Keratinocyte (primary cell): ENCODE data around the gene LPAR3. TPM values are rescaled to one million over a fixed set of nuclear protein-coding genes. Genes with fewer than 3 reads are reported as not detected.
"Not testable (repeated sequence)": the region's sequence is repeated elsewhere in the genome, so short reads cannot be mapped to it uniquely, and the experiment has no call there.

ENCODE experiments used
- DNase-seq: peaks from one replicate; pipeline ENCODE4 v3.0.0-alpha.2; 2011; ENCODE audit warnings: low read depth, missing footprints, low spot score
- FAIRE-seq: peaks from 2 replicates; lab custom pipeline; 2011; peaks lifted over from hg19 to GRCh38; lab: Jason Lieb, UNC
- H2AFZ ChIP-seq: 2 replicates; pipeline ENCODE4 v1.6.0; 2012; ENCODE audit warnings: low read length, control low read depth, inconsistent platforms; ENCODE audit not compliant: control insufficient read depth
- H3K27ac ChIP-seq: 2 replicates; pipeline ENCODE4 v1.5.1; 2011; ENCODE audit warnings: low read length; ENCODE audit not compliant: control insufficient read depth, insufficient read depth
- H3K27me3 ChIP-seq: 3 replicates; pipeline ENCODE4 v1.6.0; 2011; ENCODE audit warnings: low read length; ENCODE audit not compliant: control insufficient read depth, insufficient read depth; ENCODE audit errors: extremely low read depth
- H3K36me3 ChIP-seq, 2 experiments: 2 replicates in 1 of 2; 3 replicates in 1 of 2; pipeline ENCODE4 v1.5.1; 2011; ENCODE audit warnings: low read length in 2 of 2, mild to moderate bottlenecking in 1 of 2; ENCODE audit not compliant: control insufficient read depth in 2 of 2, insufficient read depth in 2 of 2; ENCODE audit errors: extremely low read depth in 1 of 2
- H3K4me1 ChIP-seq: 3 replicates; pipeline ENCODE4 v1.5.1; 2011; ENCODE audit warnings: low read length; ENCODE audit not compliant: control insufficient read depth, insufficient read depth; ENCODE audit errors: extremely low read depth
- H3K4me2 ChIP-seq: 3 replicates; pipeline ENCODE4 v1.6.0; 2011; ENCODE audit warnings: low read depth, low read length; ENCODE audit not compliant: control insufficient read depth, insufficient read depth; ENCODE audit errors: extremely low read depth
- H3K4me3 ChIP-seq, 3 experiments: fragments of 200-600 bp in 1 of 3; sonication (generic) in 1 of 3; 2 replicates in 2 of 3; 3 replicates in 1 of 3; pipeline ENCODE4 v1.5.1; 2011 to 2016; ENCODE audit warnings: low read length in 3 of 3, mild to moderate bottlenecking in 3 of 3, control low read depth in 2 of 3, inconsistent platforms in 1 of 3, low read depth in 1 of 3, mixed read lengths in 1 of 3, mixed run types in 1 of 3, moderate library complexity in 1 of 3; ENCODE audit not compliant: control insufficient read depth in 2 of 3, insufficient read depth in 2 of 3; ENCODE audit errors: extremely low read depth in 1 of 3
- H3K79me2 ChIP-seq: 2 replicates; pipeline ENCODE4 v1.6.0; 2012; ENCODE audit warnings: low read length; ENCODE audit not compliant: control insufficient read depth, insufficient read depth
- H3K9ac ChIP-seq: 3 replicates; pipeline ENCODE4 v1.6.0; 2011; ENCODE audit warnings: low read length; ENCODE audit not compliant: control insufficient read depth, insufficient read depth; ENCODE audit errors: extremely low read depth
- H3K9me1 ChIP-seq: 3 replicates; pipeline ENCODE4 v1.6.0; 2011; ENCODE audit warnings: low read length; ENCODE audit not compliant: control insufficient read depth, insufficient read depth; ENCODE audit errors: extremely low read depth
- H3K9me3 ChIP-seq: 2 replicates; pipeline ENCODE4 v1.5.1; 2012; ENCODE audit warnings: low read depth, low read length; ENCODE audit not compliant: control insufficient read depth
- H4K20me1 ChIP-seq: 3 replicates; pipeline ENCODE4 v1.6.0; 2011; ENCODE audit warnings: low read length; ENCODE audit not compliant: control insufficient read depth, insufficient read depth; ENCODE audit errors: extremely low read depth
- CTCF ChIP-seq, 3 experiments: IDR thresholded peaks in 1 of 3; conservative IDR thresholded peaks in 1 of 3; optimal IDR thresholded peaks in 1 of 3; 2 replicates in 2 of 3; 3 replicates in 1 of 3; pipeline versions ENCODE3 to v1.5.1; 2011; ENCODE audit warnings: low read length in 3 of 3, mild to moderate bottlenecking in 3 of 3, moderate library complexity in 2 of 3, control low read depth in 1 of 3, inconsistent platforms in 1 of 3; ENCODE audit not compliant: insufficient read depth in 2 of 3; ENCODE audit errors: extremely low read depth in 1 of 3
- EZH2 ChIP-seq: IDR thresholded peaks from one replicate; pipeline ENCODE4 v1.6.1; 2012; ENCODE audit warnings: inconsistent platforms, mild to moderate bottlenecking, low read length, moderate library complexity
- dilution Hi-C: fragments of 300-500 bp; cut with MboI; formaldehyde crosslinking; loops from one replicate; pipeline ENCODE4 v1.7.0; 2020; ENCODE audit warnings: low sequenced_read_pairs; ENCODE audit not compliant: extremely low pct_ligation_motif_present
- polyA plus RNA-seq, 5 experiments: library from polyadenylated mRNA; depleted of rRNA in 3 of 5; stranded (reverse) in 3 of 5; stranded (forward) in 1 of 5; unstranded in 1 of 5; fragments of >200 nt; gene quantifications; 1 replicate in 1 of 5; 2 replicates in 3 of 5; 3 replicates in 1 of 5; pipeline versions ENCODE4 v1.2.1 to v1.2.3, GENCODE V29; 2011 to 2012; ENCODE audit warnings: missing spikeins in 2 of 5, low read depth in 1 of 5, low replicate concordance in 1 of 5

LPAR3 gene
- polyA plus RNA-seq, 1 donor (not counting 4 experiments of a cell fraction or from before 2014, with no cell fraction given), result 42.1 TPM

- no peaks in the 10 kb centered on the region for H3K36me3 ChIP-seq
- no peaks in the 10 kb centered on the region for H3K27me3 ChIP-seq
- peak overlapping the region; percentile 45 for H3K4me2 ChIP-seq
- no peaks in the 10 kb centered on the region for H3K9me1 ChIP-seq
- H2AFZ ChIP-seq, result no peak overlapping the region
- peaks cover 8% of the 10 kb centered on the region for H3K4me1 ChIP-seq
- no peak for FAIRE-seq
- TF ChIP-seq CTCF (optimal IDR thresholded peaks at IDR 0.05 in 1 of 3, IDR thresholded peaks at IDR 0.05 in 1 of 3, conservative IDR thresholded peaks at IDR 0.05 in 1 of 3; ENCODE audit: extremely low read depth in 1 of 3, insufficient read depth in 2 of 3, low read length in 3 of 3), result no peak
- no peak for TF ChIP-seq EZH2
- no peak for DNase-seq
- dilution Hi-C loops, result no loop called here
- H3K9ac ChIP-seq, result no peak overlapping the region
- H3K9me3 ChIP-seq, result no peaks in the 10 kb centered on the region
- no peak overlapping the region for H3K27ac ChIP-seq
- no peaks in the 10 kb centered on the region for H3K79me2 ChIP-seq
- no peaks in the 10 kb centered on the region for H4K20me1 ChIP-seq
- no peak overlapping the region for H3K4me3 ChIP-seq
These were observed 20.5 kb upstream of the LPAR3 start for GRCh38 chr1:84913555-84913892.

GRCh38 chr1:84912726-84913554, 19.9 kb upstream of the LPAR3 start:
- TF ChIP-seq CTCF (optimal IDR thresholded peaks at IDR 0.05 in 1 of 3, IDR thresholded peaks at IDR 0.05 in 1 of 3, conservative IDR thresholded peaks at IDR 0.05 in 1 of 3; ENCODE audit: extremely low read depth in 1 of 3, insufficient read depth in 2 of 3, low read length in 3 of 3) (no peak), EZH2 (no peak)
- Histone ChIP-seq H3K9ac (no peak overlapping the region), H4K20me1 (no peaks in the 10 kb centered on the region), H2AFZ (no peak overlapping the region), H3K9me1 (no peaks in the 10 kb centered on the region), H3K4me3 (no peak overlapping the region), H3K27me3 (no peaks in the 10 kb centered on the region), H3K36me3 (no peaks in the 10 kb centered on the region), H3K4me2 (peak overlapping the region; percentile 45), H3K9me3 (no peaks in the 10 kb centered on the region), H3K4me1 (peaks cover 8% of the 10 kb centered on the region), H3K79me2 (no peaks in the 10 kb centered on the region), H3K27ac (no peak overlapping the region)
- dilution Hi-C loops, result no loop called here
- DNase-seq, result no peak
- peak; percentile 17 for FAIRE-seq

DNA sequence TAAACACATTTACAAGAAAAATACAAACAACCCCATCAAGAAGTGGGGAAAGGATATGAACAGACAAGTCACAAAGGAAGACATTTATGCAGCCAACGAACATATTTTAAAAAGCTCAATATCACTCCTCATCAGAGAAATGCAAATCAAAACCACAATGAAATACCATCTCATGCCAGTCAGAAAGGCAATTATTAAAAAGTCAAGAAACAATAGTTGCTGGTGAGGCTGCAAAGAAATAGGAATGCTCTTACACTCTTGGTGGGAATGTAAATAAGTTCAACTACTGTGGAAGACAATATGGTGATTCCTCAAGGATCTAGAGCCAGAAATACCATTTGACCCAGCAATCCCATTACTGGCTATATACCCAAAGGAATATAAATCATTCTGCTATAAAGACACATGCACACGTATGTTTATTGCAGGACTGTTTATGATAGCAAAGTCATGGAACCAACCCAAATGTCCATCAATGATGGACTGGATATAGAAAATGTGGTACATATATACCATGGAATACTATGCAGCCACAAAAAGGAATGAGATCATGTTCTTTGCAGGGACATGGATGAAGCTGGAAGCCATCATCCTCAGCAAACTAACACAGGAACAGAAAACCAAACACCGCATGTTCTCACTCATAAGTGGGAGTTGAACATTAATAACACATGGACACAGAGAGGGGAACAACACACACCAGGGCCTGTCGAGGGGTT, 15.9 kb upstream of the LPAR3 start:
- H3K9me1 ChIP-seq, dilution Hi-C loops, H3K27me3 ChIP-seq, H3K9me3 ChIP-seq, H2AFZ ChIP-seq, H3K79me2 ChIP-seq, H3K9ac ChIP-seq, H3K4me2 ChIP-seq, H3K36me3 ChIP-seq, H3K27ac ChIP-seq, H3K4me3 ChIP-seq, DNase-seq, H4K20me1 ChIP-seq: not testable (repeated sequence)
- peak; percentile 5 for FAIRE-seq
- H3K4me1 ChIP-seq, result peaks cover 19% of the 10 kb centered on the region
